ENCODE data around the gene COP1. TPM values are rescaled to one million over a fixed set of nuclear protein-coding genes. Genes with fewer than 3 reads are reported as not detected.

The COP1 gene
- total and polyA plus RNA-seq, 2 of the 4 experiments (the other 2 are of a cell fraction): 17.8 to 35.0 TPM

DNA sequence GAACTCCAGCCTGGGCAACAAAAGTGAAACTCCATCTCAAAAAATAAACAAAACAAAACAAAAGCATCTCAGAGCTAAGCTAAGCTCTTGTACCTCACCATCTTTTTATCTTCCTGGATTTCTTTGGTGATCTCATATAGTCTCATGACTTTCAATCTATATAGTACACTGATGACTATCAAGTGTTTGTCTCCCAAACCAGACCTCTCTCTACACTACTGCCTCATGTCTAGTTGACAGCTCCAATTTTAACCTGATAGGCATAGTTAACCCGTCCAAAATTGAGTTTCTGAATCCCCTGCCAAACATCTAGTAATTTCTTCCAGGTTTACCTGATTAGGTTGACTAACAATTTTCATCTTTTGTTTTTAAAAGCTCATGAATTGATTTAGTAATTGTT, 151.7 kb downstream of the COP1 start:
- no peak overlapping the region for H2BK5ac ChIP-seq (ENCODE audit: low read depth, low read length, poor library complexity, severe bottlenecking)
- no TSS peak for BruUV-seq (replicated peaks)
- no peak overlapping the region for H3K4me2 ChIP-seq (ENCODE audit: low read depth, low read length)
- ChIA-PET CTCF (no interaction called here), POLR2A (ENCODE audit: unreplicated experiment) (no interaction called here)
- dilution Hi-C loops (cut with HindIII; ENCODE audit: low sequenced_read_pairs, unreplicated experiment): no loop called here
- H3K4ac ChIP-seq (ENCODE audit: low read depth, low read length): no peak overlapping the region
- no peak overlapping the region for H4K5ac ChIP-seq (ENCODE audit: low read depth, low read length)
- H3K56ac ChIP-seq (ENCODE audit: extremely low read depth, insufficient read depth, low read length): no peak overlapping the region
- H3K36me3 ChIP-seq (ENCODE audit: control insufficient read depth, insufficient read depth, low read length): no peaks in the 10 kb centered on the region
- 0 out of 2 replicates have a peak, but pooled peaks cover 2% of the 10 kb centered on the region for H3K4me1 ChIP-seq (ENCODE audit: control insufficient read depth, insufficient read depth, low read length)
- no peak overlapping the region for H4K91ac ChIP-seq (ENCODE audit: insufficient read depth, low read depth, low read length)
- H4K8ac ChIP-seq (ENCODE audit: low read depth in 2 of 2, low read length in 2 of 2): no peak overlapping the region
- ATAC-seq (ENCODE audit: low read depth) (no peak), DNase-seq (no peak)
- no peak overlapping the region for H3K9ac ChIP-seq (ENCODE audit: low read depth, low read length)
- no peaks in the 10 kb centered on the region for H3K9me3 ChIP-seq (ENCODE audit: control insufficient read depth, insufficient read depth, low read length)
- WGBS, 2 experiments (ENCODE audit: extremely low coverage in 2 of 2, insufficient read length in 1 of 2): no CpG with 5 or more reads among the region's 1 CpG
- H3K27me3 ChIP-seq (ENCODE audit: control insufficient read depth, insufficient read depth, low read length): no peaks in the 10 kb centered on the region
- no peak overlapping the region for H3K4me3 ChIP-seq (ENCODE audit: insufficient read depth, low read depth, low read length)
- no peak overlapping the region for H3K23ac ChIP-seq (ENCODE audit: low read depth, low read length)
- H3K27ac ChIP-seq (ENCODE audit: insufficient read depth, low read length): no peak overlapping the region
- no peak overlapping the region for H2AFZ ChIP-seq (replicated peaks; ENCODE audit: low read length, poor library complexity)
- TF ChIP-seq SMC3 (IDR thresholded peaks at IDR 0.05; ENCODE audit: low read depth, low read length) (no peak), RFX5 (IDR thresholded peaks at IDR 0.05; ENCODE audit: low read depth, low read length) (no peak), BHLHE40 (IDR thresholded peaks at IDR 0.05; ENCODE audit: low read depth, low read length) (no peak), MAZ (IDR thresholded peaks at IDR 0.05; ENCODE audit: borderline replicate concordance, low read depth, low read length) (no peak), NFE2L2 (IDR thresholded peaks at IDR 0.05; ENCODE audit: low read depth, low read length) (no peak), RAD21 (IDR thresholded peaks at IDR 0.05; ENCODE audit: low read length) (no peak), CEBPB (IDR thresholded peaks at IDR 0.05; ENCODE audit: low read depth, low read length) (no peak), RCOR1 (IDR thresholded peaks at IDR 0.05; ENCODE audit: insufficient replicate concordance, low read length) (no peak), POLR2A (IDR thresholded peaks at IDR 0.05; ENCODE audit: low read depth, low read length) (no peak)
- H3K79me1 ChIP-seq (ENCODE audit: low read depth in 1 of 2, low read length in 2 of 2): peaks cover 10 to 16% of the 10 kb centered on the region in 2 experiments; a peak in 3 of 4 replicates
- no peak overlapping the region for H2BK120ac ChIP-seq (ENCODE audit: low read depth, low read length)
- intact Hi-C loops (cut with micrococcal nuclease): no loop called here
- no peak overlapping the region for H2AK9ac ChIP-seq (replicated peaks; ENCODE audit: low read depth, low read length, poor library complexity)
- H4K20me1 ChIP-seq (ENCODE audit: insufficient read depth, low read length): peaks cover 3% of the 10 kb centered on the region; the same call in 1 of the 2 replicates
- H2BK15ac ChIP-seq (ENCODE audit: low read depth, low read length): no peak overlapping the region
- H3K18ac ChIP-seq (ENCODE audit: low read depth, low read length): no peak overlapping the region
- H3K14ac ChIP-seq (replicated peaks; ENCODE audit: low read depth, low read length): no peak overlapping the region
- H3K9me1 ChIP-seq (ENCODE audit: insufficient read depth, low read length): peaks cover 2% of the 10 kb centered on the region
- in situ Hi-C loops (cut with MboI; ENCODE audit: low sequenced_read_pairs): loop anchor here (25.0 kb wide), 1 partner anchor 568 kb away; no protein-coding TSS in a partner anchor
- no peak overlapping the region for H2BK20ac ChIP-seq (ENCODE audit: low read depth, low read length)
- no peak overlapping the region for H2AK5ac ChIP-seq (ENCODE audit: low read depth, low read length)

Data from IMR-90 (cell line).